ENCODE results near the gene GSG1L2. TPM values are rescaled to one million over a fixed set of nuclear protein-coding genes. Genes with fewer than 3 reads are reported as not detected.

The GSG1L2 gene
- total and polyA plus RNA-seq, 2 of the 13 experiments (the other 11 are each of a cell fraction or from before 2014, with no cell fraction given), result not detected

DNA sequence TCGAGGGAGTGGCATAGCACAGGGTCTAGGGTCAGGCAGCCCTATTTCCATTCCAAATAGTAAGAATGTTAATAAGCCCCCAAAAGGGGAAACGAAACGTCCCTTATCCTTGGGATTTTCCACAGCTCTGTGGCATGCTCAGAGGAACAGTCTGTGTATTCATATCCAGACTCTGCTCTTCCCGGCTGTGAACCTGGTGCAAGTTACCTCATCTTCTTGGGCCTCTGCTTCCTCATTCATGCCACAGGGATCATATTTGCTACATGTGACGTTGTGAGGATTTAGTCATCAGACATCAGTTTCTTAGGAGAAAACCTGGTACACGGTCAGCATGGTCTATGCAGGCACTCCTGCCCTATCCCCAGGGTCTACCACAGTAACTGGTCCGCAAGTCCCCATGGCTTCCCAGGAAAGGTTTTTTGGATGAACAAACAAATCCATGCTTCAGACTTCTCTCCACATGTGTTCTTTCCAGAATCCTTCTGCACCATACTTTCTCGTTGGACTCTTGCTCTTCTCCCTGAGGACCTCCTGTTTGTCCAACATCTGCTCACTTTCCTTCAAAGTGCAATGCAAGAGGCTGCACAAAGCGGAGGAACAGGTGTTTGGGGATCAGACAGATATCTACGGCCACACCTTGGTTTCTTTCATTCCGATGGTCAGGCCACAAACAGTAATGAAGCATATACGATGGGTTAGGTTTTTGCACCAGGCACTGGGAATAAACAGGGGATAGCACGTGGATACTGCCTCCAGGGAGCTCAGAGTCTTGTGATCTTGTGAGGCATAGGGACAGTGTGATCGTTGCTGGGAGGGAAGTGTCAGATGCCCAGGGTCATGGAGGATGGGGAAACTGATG lies 21.5 kb upstream of the GSG1L2 start:
- peak; percentile 47 for ATAC-seq
- H3K4me2 ChIP-seq (ENCODE audit: low read depth, low read length), result no peak overlapping the region
- H4K20me1 ChIP-seq (ENCODE audit: insufficient read depth, low read length), result no peaks in the 10 kb centered on the region
- no peak overlapping the region for H3K9ac ChIP-seq (ENCODE audit: insufficient read depth, low read depth, low read length)
- POLR2A ChIA-PET, result no interaction called here
- H3K79me2 ChIP-seq (ENCODE audit: insufficient read depth, low read length), result no peaks in the 10 kb centered on the region
- no peaks in the 10 kb centered on the region; a peak in 1 of 5 replicates for H3K27me3 ChIP-seq (ENCODE audit: control insufficient read depth in 1 of 2, insufficient read depth in 2 of 2, low read length in 2 of 2)
- intact Hi-C loops (cut with micrococcal nuclease; ENCODE audit: unreplicated experiment), result no loop called here
- H3K4me1 ChIP-seq (ENCODE audit: insufficient read depth, low read length), result peaks cover 27% of the 10 kb centered on the region
- no TSS peak for BruUV-seq (replicated peaks)
- no peak for TF ChIP-seq NFKBIZ (CRISPR knock-in tag; IDR thresholded peaks at IDR 0.05)
- TF ChIP-seq, protein P1, sequence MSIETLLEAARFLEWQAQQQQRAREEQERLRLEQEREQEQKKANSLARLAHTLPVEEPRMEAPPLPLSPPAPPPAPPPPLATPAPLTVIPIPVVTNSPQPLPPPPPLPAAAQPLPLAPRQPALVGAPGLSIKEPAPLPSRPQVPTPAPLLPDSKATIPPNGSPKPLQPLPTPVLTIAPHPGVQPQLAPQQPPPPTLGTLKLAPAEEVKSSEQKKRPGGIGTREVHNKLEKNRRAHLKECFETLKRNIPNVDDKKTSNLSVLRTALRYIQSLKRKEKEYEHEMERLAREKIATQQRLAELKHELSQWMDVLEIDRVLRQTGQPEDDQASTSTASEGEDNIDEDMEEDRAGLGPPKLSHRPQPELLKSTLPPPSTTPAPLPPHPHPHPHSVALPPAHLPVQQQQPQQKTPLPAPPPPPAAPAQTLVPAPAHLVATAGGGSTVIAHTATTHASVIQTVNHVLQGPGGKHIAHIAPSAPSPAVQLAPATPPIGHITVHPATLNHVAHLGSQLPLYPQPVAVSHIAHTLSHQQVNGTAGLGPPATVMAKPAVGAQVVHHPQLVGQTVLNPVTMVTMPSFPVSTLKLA (IDR thresholded peaks at IDR 0.05), result peak; percentile 33; the same call in 1 of the 2 replicates
- in situ Hi-C loops (cut with HindIII; ENCODE audit: extremely low pct_ligation_motif_present, low pct_unique_long_range_greater_than_20kb), result no loop called here
- no peak for DNase-seq (ENCODE audit: low spot score)
- FAIRE-seq, result no peak
- H3K36me3 ChIP-seq (replicated peaks in 1 of 2; ENCODE audit: control insufficient read depth in 1 of 2, insufficient read depth in 2 of 2, low read length in 2 of 2), result no peaks in the 10 kb centered on the region
- CTCF ChIA-PET (ENCODE audit: low intra/inter-chr PET ratio, low total read pairs), result no interaction called here
- 41% methylated on average over 14 of the region's 14 CpGs for WGBS (ENCODE audit: low lambda C conversion rate)
- no peaks in the 10 kb centered on the region for H3K9me3 ChIP-seq (ENCODE audit: low read length)
- H3K27ac ChIP-seq (ENCODE audit: extremely low read length, insufficient read depth, low read length), result no peak overlapping the region
- H2AFZ ChIP-seq (ENCODE audit: low read length), result no peak overlapping the region
- H3K4me3 ChIP-seq (replicated peaks in 1 of 3; ENCODE audit: insufficient read depth in 1 of 3, low read depth in 2 of 3, low read length in 3 of 3), result no peak overlapping the region

DNA sequence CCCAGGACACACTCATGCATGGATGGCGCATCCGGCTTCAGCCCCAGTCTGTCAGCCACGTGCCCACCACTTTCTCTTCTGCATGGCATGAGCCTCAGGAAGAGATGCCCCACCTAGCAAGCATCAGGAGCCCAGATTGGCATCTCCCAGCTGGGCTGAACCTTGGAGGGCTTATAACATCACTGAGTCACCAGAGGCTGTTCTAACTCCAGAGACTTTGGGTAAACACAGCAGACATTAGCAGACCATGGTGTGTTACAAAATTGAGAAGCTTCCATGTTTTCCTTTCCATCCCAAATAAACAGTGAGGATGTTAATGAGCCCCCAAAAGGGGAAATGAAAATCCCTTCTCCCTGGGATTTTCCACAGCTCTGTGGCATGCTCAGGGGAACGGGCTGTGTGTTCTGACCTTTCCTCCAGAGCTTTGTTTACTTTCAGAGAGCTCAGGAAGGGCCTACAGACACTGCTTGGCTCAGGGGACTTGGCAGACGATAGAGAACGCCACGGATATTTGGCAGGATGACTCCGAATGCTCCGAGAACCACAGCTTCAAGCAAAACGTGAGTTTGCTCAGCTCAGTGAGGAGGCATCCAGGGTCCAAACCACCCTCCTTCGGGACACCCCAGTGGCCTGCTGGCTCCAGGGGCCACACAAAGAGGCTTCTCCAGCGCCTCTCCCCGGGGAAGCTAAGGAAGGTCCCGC lies 20.3 kb upstream of the GSG1L2 start:
- Histone ChIP-seq H4K20me1 (ENCODE audit: insufficient read depth, low read length) (no peaks in the 10 kb centered on the region), H3K4me3 (replicated peaks in 1 of 3; ENCODE audit: insufficient read depth in 1 of 3, low read depth in 2 of 3, low read length in 3 of 3) (peak overlapping the region in 2 of 3 experiments; percentile 33 to 53; a peak in 3 of 6 replicates), H3K27me3 (ENCODE audit: control insufficient read depth in 1 of 2, insufficient read depth in 2 of 2, low read length in 2 of 2) (no peaks in the 10 kb centered on the region; a peak in 2 of 5 replicates), H3K36me3 (replicated peaks in 1 of 2; ENCODE audit: control insufficient read depth in 1 of 2, insufficient read depth in 2 of 2, low read length in 2 of 2) (no peaks in the 10 kb centered on the region), H3K9me3 (ENCODE audit: low read length) (no peaks in the 10 kb centered on the region), H3K4me2 (ENCODE audit: low read depth, low read length) (peak overlapping the region; percentile 58), H3K9ac (ENCODE audit: insufficient read depth, low read depth, low read length) (no peak overlapping the region), H3K79me2 (ENCODE audit: insufficient read depth, low read length) (no peaks in the 10 kb centered on the region), H3K27ac (ENCODE audit: extremely low read length, insufficient read depth, low read length) (no peak overlapping the region), H2AFZ (ENCODE audit: low read length) (peak overlapping the region; percentile 8), H3K4me1 (ENCODE audit: insufficient read depth, low read length) (peaks cover 27% of the 10 kb centered on the region)
- FAIRE-seq (no peak), ATAC-seq (peak; percentile 89), DNase-seq (ENCODE audit: low spot score) (peak; percentile 13)
- CTCF ChIA-PET (ENCODE audit: low intra/inter-chr PET ratio, low total read pairs), result no interaction called here
- intact Hi-C loops (cut with micrococcal nuclease; ENCODE audit: unreplicated experiment), result no loop called here
- 16% methylated on average over 11 of the region's 14 CpGs for WGBS (ENCODE audit: low lambda C conversion rate)
- POLR2A ChIA-PET, result no interaction called here
- in situ Hi-C loops (cut with HindIII; ENCODE audit: extremely low pct_ligation_motif_present, low pct_unique_long_range_greater_than_20kb), result no loop called here
- no TSS peak for BruUV-seq (replicated peaks)
- peak; percentile 89 for TF ChIP-seq RXRB (CRISPR knock-in tag; IDR thresholded peaks at IDR 0.05; ENCODE audit: borderline replicate concordance)
- no peak for TF ChIP-seq ZNF543 (CRISPR knock-in tag; IDR thresholded peaks at IDR 0.05)
- no peak for TF ChIP-seq ZNF629 (CRISPR knock-in tag; conservative IDR thresholded peaks at IDR 0.05)
- TF ChIP-seq, protein P2, sequence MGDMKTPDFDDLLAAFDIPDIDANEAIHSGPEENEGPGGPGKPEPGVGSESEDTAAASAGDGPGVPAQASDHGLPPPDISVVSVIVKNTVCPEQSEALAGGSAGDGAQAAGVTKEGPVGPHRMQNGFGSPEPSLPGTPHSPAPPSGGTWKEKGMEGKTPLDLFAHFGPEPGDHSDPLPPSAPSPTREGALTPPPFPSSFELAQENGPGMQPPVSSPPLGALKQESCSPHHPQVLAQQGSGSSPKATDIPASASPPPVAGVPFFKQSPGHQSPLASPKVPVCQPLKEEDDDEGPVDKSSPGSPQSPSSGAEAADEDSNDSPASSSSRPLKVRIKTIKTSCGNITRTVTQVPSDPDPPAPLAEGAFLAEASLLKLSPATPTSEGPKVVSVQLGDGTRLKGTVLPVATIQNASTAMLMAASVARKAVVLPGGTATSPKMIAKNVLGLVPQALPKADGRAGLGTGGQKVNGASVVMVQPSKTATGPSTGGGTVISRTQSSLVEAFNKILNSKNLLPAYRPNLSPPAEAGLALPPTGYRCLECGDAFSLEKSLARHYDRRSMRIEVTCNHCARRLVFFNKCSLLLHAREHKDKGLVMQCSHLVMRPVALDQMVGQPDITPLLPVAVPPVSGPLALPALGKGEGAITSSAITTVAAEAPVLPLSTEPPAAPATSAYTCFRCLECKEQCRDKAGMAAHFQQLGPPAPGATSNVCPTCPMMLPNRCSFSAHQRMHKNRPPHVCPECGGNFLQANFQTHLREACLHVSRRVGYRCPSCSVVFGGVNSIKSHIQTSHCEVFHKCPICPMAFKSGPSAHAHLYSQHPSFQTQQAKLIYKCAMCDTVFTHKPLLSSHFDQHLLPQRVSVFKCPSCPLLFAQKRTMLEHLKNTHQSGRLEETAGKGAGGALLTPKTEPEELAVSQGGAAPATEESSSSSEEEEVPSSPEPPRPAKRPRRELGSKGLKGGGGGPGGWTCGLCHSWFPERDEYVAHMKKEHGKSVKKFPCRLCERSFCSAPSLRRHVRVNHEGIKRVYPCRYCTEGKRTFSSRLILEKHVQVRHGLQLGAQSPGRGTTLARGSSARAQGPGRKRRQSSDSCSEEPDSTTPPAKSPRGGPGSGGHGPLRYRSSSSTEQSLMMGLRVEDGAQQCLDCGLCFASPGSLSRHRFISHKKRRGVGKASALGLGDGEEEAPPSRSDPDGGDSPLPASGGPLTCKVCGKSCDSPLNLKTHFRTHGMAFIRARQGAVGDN (CRISPR knock-in tag; IDR thresholded peaks at IDR 0.05), result peak; percentile 19; the same call in 1 of the 2 replicates
- no peak for TF ChIP-seq PCBP1 (IDR thresholded peaks at IDR 0.05; ENCODE audit: borderline replicate concordance, low read depth, low read length)
- TF ChIP-seq ZFX (CRISPR knock-in tag; IDR thresholded peaks at IDR 0.05; ENCODE audit: low read depth), result peak; percentile 51
- peak; percentile 98 for TF ChIP-seq PPARG (CRISPR knock-in tag; conservative IDR thresholded peaks at IDR 0.05)
- TF ChIP-seq ZFY (CRISPR knock-in tag; IDR thresholded peaks at IDR 0.05), result 0 out of 2 replicates have a peak, but pooled peaks have one; percentile 28
- TF ChIP-seq RXRA (CRISPR knock-in tag; IDR thresholded peaks at IDR 0.05), result peak; percentile 30; the same call in 1 of the 2 replicates
